Measurements from ENCODE around the gene CDH15. TPM values are rescaled to one million over a fixed set of nuclear protein-coding genes. Genes with fewer than 3 reads are reported as not detected.
A peak's percentile ranks its signal among the peaks of the same experiment; 100 is the strongest.

CDH15 gene
- total RNA-seq, 2 experiments from 2014 or later = not detected

DNA sequence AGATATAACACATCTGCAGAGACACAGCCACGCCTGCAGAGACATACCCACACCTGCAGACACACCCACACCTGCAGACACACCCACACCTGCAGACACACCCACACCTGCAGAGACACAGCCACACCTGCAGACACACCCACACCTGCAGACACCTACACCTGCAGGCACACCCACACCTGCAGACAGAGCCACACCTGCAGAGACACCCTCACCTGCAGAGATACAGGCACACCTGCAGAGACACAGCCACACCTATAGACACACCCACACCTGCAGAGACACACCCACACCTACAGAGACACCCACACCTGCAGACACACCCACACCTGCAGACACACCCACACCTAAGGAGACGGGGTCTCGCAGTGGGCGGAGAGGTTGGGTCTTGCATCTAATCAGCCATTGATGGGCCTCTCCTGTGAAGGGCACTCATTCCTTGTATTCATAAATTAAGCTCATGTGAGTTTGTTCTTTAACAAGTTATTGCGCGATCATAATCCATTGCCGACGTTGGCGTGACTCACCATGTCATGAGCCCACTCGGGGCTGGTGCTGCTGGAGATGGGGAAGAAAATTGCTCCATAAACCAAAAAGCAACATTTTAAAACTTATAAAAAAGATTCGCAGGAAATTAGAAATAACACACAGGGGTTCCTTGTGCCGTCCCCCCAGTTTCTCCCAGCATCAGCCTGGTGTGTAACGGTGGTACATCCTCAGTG, 28.9 kb upstream of the CDH15 start:
- Mint-ChIP-seq H3K4me3 (no peak overlapping the region), H3K4me1 (ENCODE audit: low read depth) (no peaks in the 10 kb centered on the region), H3K27me3 (no peaks in the 10 kb centered on the region), H3K9me3 (no peaks in the 10 kb centered on the region), H3K36me3 (ENCODE audit: low read depth) (peaks cover 50% of the 10 kb centered on the region), H3K27ac (no peak overlapping the region)
- ChIA-PET POLR2A (no interaction called here), CTCF (no interaction called here)
- intact Hi-C loops (cut with DNase I, micrococcal nuclease) = no loop called here
- TF ChIP-seq, protein P1, sequence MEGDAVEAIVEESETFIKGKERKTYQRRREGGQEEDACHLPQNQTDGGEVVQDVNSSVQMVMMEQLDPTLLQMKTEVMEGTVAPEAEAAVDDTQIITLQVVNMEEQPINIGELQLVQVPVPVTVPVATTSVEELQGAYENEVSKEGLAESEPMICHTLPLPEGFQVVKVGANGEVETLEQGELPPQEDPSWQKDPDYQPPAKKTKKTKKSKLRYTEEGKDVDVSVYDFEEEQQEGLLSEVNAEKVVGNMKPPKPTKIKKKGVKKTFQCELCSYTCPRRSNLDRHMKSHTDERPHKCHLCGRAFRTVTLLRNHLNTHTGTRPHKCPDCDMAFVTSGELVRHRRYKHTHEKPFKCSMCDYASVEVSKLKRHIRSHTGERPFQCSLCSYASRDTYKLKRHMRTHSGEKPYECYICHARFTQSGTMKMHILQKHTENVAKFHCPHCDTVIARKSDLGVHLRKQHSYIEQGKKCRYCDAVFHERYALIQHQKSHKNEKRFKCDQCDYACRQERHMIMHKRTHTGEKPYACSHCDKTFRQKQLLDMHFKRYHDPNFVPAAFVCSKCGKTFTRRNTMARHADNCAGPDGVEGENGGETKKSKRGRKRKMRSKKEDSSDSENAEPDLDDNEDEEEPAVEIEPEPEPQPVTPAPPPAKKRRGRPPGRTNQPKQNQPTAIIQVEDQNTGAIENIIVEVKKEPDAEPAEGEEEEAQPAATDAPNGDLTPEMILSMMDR (IDR thresholded peaks at IDR 0.05) = no peak
- Histone ChIP-seq H3K4me1 (ENCODE audit: insufficient read depth, low read length) (no peaks in the 10 kb centered on the region), H3K9me3 (ENCODE audit: control insufficient read depth in 1 of 2, insufficient read depth in 1 of 2, low read length in 2 of 2) (no peaks in the 10 kb centered on the region), H3K4me3 (ENCODE audit: low read length) (no peak overlapping the region), H3K27me3 (ENCODE audit: control insufficient read depth in 1 of 2, insufficient read depth in 2 of 2, low read length in 2 of 2) (no peaks in the 10 kb centered on the region), H3K36me3 (ENCODE audit: insufficient read depth, low read length) (peaks cover 65% of the 10 kb centered on the region), H3K27ac (ENCODE audit: low read depth in 1 of 2, low read length in 2 of 2) (no peak overlapping the region)
- DNase-seq (no peak), ATAC-seq (ENCODE audit: poor library complexity) (no peak)

DNA sequence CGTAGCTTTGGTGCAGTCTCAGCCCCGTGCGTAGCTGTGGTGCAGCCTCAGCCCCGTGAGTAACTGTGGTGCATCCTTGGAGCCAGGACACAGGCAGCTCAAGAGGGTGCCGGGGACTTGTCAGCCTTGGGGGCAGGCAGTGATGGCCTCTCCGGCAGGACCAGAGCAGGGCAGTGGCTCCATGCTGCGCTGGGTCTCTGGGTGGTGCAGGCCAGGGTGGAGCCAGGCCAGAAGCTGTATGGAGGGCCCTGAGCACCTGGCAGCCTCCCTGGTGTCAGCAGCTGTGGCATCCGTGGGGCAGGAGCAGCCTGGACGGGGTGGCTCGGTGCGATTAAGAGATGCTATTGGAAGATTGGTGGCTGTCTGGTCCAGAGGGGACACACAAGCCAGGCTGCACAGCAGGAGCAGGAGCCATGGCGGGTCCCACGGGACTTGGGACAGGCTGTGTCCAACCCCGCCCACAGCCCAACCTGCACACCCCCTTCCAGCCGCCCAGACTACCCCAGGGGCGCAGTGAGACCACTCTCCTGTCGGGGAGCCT, 28.3 kb upstream of the CDH15 start:
- H3K36me3 ChIP-seq (ENCODE audit: insufficient read depth, low read length) = peaks cover 62% of the 10 kb centered on the region
- intact Hi-C loops (cut with DNase I, micrococcal nuclease) = no loop called here
- CTCF ChIA-PET = no interaction called here
- no peak overlapping the region for H3K4me3 Mint-ChIP-seq
- POLR2A ChIA-PET = no interaction called here
- H3K4me1 ChIP-seq (ENCODE audit: insufficient read depth, low read length) = no peaks in the 10 kb centered on the region
- H3K27me3 Mint-ChIP-seq = no peaks in the 10 kb centered on the region
- no peak overlapping the region for H3K4me3 ChIP-seq (ENCODE audit: low read length)
- H3K9me3 Mint-ChIP-seq = no peaks in the 10 kb centered on the region
- TF ChIP-seq, protein P1 (IDR thresholded peaks at IDR 0.05) = no peak
- no peaks in the 10 kb centered on the region for H3K4me1 Mint-ChIP-seq (ENCODE audit: low read depth)
- no peak overlapping the region for H3K27ac ChIP-seq (ENCODE audit: low read depth in 1 of 2, low read length in 2 of 2)
- H3K27ac Mint-ChIP-seq = no peak overlapping the region
- H3K36me3 Mint-ChIP-seq (ENCODE audit: low read depth) = peaks cover 57% of the 10 kb centered on the region
- peak in 1 of 14 experiments; percentile 12 for DNase-seq
- H3K27me3 ChIP-seq (ENCODE audit: control insufficient read depth in 1 of 2, insufficient read depth in 2 of 2, low read length in 2 of 2) = no peaks in the 10 kb centered on the region
- no peaks in the 10 kb centered on the region for H3K9me3 ChIP-seq (ENCODE audit: control insufficient read depth in 1 of 2, insufficient read depth in 1 of 2, low read length in 2 of 2)
- ATAC-seq (ENCODE audit: poor library complexity) = no peak

DNA sequence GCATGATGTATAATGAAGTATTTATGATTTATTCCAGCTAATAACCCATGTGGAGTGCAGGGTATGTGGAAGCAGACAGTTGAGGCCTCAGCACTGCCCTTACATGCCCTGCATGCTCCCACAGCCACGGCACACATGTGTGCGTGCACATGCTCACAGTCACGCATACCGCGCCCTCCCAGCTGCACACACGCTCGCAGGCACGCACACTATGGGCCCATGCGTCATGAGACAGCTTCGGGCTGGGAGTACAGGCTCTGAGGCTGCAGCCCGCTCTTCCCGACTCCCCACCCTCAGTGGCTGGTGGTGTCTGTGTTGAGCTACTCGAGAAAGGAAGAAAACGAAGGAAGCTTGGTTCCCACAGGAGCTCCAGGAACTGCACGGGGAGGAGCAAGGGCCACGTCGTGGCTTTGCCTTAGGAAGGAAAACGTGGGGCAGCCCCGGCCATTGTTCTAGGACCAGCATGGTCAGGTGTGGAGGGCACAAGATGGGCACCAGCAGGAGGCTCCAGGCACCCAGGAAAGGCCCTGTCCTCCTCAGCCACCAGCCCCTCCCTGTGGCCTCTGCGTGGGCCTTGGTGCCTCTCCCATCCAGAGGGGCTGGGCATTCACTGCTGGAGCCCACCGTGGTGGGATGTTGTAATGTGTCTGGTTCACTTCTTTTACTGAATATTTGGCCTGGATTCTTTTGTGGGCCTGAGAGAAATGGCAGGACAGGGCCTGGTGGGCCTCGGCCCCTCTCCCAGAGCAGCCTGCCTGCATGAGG, 27.5 kb upstream of the CDH15 start:
- H3K27me3 Mint-ChIP-seq = no peaks in the 10 kb centered on the region
- H3K4me3 ChIP-seq (ENCODE audit: low read length) = no peak overlapping the region
- H3K4me1 ChIP-seq (ENCODE audit: insufficient read depth, low read length) = no peaks in the 10 kb centered on the region
- H3K4me1 Mint-ChIP-seq (ENCODE audit: low read depth) = no peaks in the 10 kb centered on the region
- H3K36me3 ChIP-seq (ENCODE audit: insufficient read depth, low read length) = peaks cover 58% of the 10 kb centered on the region
- DNase-seq (peak in 1 of 14 experiments; percentile 10), ATAC-seq (ENCODE audit: poor library complexity) (no peak)
- intact Hi-C loops (cut with DNase I, micrococcal nuclease) = no loop called here
- POLR2A ChIA-PET = no interaction called here
- CTCF ChIA-PET = no interaction called here
- no peak overlapping the region for H3K27ac ChIP-seq (ENCODE audit: low read depth in 1 of 2, low read length in 2 of 2)
- no peak overlapping the region for H3K27ac Mint-ChIP-seq
- H3K27me3 ChIP-seq (ENCODE audit: control insufficient read depth in 1 of 2, insufficient read depth in 2 of 2, low read length in 2 of 2) = no peaks in the 10 kb centered on the region
- H3K9me3 ChIP-seq (ENCODE audit: control insufficient read depth in 1 of 2, insufficient read depth in 1 of 2, low read length in 2 of 2) = peaks cover 0 to 4% of the 10 kb centered on the region in 2 experiments
- H3K4me3 Mint-ChIP-seq = no peak overlapping the region
- peaks cover 65% of the 10 kb centered on the region for H3K36me3 Mint-ChIP-seq (ENCODE audit: low read depth)
- no peaks in the 10 kb centered on the region for H3K9me3 Mint-ChIP-seq
- TF ChIP-seq, protein P1 (IDR thresholded peaks at IDR 0.05) = no peak
